GM12873 (cell line): ENCODE measurements around the gene PTPRD.

Experiments
- CTCF ChIP-seq: IDR thresholded peaks from 2 replicates; pipeline ENCODE4 v1.5.1; 2012; ENCODE audit warnings: low read depth, mild to moderate bottlenecking, moderate library complexity, low read length, control low read depth; ENCODE audit not compliant: insufficient read depth; ENCODE audit errors: missing control alignments

The PTPRD gene

GRCh38 chr9:8754751-8755150, 1858.1 kb downstream of the PTPRD start:
- no peak for TF ChIP-seq CTCF

- no peak for TF ChIP-seq CTCF
These were observed 1861.3 kb downstream of the PTPRD start for GRCh38 chr9:8751406-8751930.

GRCh38 chr9:8750639-8751051, 1862.2 kb downstream of the PTPRD start:
- TF ChIP-seq CTCF: no peak

- no peak for TF ChIP-seq CTCF
These were observed 1867.5 kb downstream of the PTPRD start for GRCh38 chr9:8745347-8745746.

DNA sequence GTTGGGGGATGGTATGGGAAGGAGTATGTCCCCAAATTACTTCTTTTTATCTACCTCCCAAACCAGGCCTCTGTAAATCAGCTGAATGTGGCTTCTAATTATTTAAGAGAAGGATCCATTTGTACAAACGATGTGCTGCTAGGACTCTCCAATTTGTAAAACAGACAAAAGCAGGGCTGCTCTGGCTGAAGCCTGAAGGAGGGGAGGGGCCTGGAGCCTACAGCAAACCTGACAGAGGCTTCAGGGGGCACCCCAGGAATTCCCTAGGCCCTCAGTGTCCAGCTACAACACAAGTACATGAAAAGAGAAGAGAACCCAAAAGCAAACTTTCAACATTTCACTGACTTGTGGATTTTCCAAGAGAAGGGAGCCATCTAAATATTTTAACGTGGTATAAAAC, 1873.9 kb downstream of the PTPRD start:
- no peak for TF ChIP-seq CTCF

DNA sequence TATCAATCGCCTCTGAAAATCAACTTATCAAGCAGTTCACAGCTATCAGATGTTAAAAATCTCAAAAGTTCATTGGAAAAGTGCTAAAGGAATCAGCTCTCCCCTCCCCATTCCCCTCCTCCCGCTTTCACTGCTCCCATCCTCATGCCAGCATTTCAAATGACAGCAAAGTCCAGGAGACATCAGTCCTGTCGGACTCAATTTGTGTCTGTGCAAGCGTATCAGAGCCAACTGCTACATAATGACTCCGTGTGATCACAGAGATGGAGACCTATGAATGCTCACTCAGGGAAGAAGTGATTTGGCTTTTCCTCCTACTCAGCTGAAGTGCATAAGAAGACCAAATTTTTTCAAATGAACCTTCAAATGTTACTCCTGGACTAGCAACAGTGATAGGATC, 1876.0 kb downstream of the PTPRD start:
- TF ChIP-seq CTCF: no peak

DNA sequence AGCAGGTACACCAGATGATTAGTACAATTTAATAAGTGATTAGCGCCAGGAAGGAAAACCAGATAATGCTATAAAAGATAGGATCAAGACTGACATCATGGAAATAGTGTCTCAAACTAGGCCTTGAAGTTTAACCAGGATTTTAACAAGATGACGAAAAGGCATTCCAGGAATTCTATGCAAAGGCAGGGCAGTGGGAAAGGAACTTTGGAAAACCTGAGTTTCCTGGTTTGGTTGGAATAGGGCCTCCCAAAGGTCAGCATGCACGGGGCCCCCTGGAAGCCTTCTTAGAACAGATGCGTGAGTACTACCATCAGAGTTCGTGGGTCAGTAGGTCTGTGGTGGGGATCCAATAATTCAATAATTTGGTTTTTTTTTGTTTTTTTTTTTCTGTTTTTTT, 1878.0 kb downstream of the PTPRD start:
- TF ChIP-seq CTCF: no peak
